Stimulated activated CD8-positive, alpha-beta memory T cell treated with anti-CD3 and anti-CD28 coated beads, Interleukin-4, amount 100 ng/mL, for 4 hours (primary cell): ENCODE results near the gene SCN1A.
"Not testable (repeated sequence)": the region's sequence is repeated elsewhere in the genome, so short reads cannot be mapped to it uniquely, and the experiment has no call there.

Experiments used
- DNase-seq, 2 donors: peaks; one replicate each; pipeline ENCODE4 v3.0.0-alpha.2; 2020; ENCODE audit warnings: low read depth in 2 of 2, low spot score in 1 of 2

SCN1A gene

DNA sequence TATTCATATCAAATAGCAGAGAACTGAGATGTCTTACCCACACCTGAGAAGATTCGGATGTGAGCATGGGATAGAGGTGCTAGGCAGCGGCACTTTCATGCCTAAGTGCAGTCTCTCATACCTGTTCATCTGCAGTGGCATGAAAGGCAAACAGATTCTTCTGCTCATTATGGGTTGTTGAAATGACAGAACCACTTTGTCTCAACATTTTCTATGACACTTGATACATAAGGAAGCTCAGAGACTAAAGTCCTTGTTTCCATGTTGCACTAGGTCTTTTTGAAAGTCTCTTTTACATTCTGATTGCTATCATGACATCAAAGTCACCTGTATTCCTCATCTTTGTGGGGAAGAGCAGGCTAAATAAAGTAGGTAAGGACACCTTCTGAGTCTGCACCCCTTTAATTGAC is 8.0 kb upstream of the SCN1A start:
- DNase-seq = no peak

DNA sequence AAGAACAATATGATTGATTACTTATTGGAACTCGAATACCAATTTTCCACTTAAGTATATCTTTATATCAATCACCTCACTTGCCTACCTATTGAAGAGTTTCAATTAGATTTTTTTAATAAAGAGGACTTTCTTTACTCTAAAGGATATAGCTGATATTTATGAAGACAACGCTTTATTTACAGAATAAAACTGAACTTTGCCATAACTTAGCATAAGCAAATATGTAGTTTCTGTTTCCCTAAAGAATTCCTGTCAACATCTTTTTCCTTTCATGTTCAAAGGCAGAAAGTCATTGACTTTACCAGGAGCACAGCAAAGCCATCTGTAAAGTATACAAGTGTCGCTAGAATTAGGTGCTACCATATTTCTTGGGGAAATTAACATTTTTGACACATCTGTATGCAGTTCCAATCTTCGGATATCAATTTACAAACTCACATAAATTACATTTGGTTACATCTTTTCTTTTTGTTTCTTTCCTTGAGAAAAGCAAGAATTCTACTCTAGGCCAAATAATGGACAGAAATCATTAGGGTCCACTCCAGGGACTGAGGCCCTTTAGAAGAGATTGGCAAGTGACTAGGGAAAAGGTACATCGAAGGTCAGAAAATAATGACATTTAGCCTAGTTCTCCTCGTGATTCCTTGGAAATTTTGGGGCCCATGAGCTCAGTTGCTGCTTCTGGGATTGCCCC is 7.5 kb upstream of the SCN1A start:
- DNase-seq = no peak

DNA sequence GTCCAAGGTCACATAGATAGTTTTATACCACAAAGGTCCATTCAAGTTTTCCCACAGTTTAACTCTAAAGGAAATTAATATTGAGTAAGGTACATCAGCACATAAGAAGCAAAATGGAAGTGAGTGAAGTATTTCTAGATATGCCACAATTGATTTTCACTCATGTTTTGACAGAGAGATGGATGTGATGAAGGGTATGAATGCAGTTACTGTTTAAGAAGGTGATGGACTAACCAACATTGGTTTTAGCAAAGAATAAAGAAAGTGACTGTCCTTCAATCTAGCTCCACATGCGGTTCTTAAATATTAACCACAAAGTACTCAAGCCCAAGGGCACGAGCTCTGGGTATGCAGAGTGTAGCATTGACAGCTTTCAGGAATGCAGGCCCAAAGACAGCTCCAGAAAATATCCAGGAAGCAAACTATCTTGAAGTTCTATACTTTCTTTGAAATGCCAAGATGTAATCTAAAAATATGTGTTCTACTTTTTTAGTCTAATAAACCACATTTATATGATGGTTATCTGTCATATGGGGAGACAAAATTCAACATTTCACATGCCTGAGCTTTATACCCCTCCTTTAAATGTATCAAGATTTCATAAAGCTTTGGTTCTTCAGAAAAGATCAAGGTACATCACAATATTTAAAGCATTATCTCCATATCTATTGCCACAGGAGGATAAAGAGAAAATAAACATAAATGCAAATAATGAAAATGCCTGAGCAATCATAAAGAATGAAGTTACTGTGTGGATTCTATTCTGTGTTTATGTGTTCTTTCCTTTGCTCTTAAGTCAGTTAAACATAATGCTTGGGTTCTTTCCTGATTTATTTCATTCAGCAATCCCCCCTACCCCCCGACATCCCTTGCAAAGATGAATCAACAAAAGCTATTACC is 6.7 kb upstream of the SCN1A start:
- no peak for DNase-seq

DNA sequence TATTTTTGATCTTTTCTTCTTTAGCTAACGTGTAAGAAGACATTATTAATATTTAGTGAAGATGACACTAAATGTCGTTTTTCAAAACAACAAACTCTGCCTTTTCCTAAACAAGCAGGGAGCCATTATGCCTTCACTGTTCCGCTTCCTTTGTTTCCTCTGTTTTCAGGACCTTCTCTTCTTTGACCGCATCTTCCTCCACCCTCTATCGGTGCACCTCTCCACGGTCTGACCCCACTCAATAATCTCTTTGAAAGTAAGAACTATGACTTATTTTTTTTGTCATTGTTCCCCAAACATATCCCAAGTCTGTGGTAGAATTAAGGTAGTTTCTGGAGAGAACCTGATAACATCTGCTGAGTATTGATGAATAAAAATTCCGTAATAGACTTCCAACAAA is 5.8 kb upstream of the SCN1A start:
- no peak for DNase-seq

DNA sequence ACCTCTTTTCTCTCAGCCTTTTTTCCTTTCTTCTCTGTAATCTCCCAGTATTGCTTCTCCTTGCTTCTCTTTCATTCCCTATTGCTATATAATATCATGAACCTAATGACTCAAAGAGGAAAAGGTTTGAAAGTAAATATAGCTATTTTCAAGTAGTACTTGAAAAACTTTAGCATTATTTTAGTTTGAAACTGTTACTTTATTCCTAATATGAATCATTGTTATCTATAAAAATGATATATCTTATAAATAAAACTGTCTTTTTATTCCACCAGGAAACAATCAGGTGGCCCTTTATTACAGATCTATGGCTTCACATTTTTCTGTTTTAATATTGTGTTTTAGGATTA is 311 bp upstream of the SCN1A start:
- no peak for DNase-seq

DNA sequence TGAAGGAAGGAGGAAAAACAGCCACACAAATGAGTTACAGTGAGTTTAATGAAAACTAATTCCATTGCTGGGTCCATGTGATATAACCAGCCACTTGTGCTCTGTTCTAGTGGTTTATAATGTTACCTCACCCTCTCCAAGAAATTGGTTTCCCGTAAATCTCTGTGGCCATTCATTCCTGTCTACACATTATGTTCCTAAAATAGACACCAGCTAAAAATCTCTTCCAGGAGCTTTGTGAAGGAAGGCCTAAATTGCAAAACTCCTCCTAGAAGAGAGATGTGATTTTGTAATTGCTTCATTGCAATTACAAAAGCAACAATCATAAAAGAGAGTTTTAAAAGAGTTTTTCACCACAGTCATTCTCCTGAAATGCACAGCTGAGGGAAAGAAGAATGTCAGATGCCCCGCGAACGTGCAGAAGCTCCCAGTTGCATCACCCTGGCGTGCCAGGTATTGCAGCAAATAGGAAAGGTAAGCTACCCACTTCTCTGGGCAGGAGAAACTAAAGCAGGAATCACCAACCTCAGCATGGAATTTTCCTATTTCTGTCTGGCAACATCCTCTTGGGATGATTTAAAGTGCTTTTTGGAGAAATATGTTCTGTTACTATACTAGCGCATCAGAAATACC is 1.7 kb downstream of the SCN1A start:
- DNase-seq = no peak

DNA sequence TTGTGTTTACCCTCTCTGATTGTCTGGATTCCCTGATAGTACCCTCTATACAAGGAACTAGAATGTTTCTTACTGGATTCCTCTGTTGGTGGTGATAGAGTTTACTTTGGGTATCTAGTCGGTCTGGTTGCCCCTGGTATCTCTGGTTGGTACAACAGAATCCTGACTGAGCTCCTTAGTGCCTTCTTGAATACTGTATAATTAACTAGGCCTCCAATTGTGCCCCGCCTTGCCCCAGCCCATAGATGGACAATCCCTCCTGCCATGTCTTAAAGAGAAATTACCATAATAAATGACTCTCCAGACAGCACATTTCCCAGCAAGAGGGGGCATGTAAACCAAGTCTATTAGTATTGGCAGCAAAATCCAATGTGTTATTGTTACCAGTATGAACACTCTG is 2.3 kb downstream of the SCN1A start:
- no peak for DNase-seq

DNA sequence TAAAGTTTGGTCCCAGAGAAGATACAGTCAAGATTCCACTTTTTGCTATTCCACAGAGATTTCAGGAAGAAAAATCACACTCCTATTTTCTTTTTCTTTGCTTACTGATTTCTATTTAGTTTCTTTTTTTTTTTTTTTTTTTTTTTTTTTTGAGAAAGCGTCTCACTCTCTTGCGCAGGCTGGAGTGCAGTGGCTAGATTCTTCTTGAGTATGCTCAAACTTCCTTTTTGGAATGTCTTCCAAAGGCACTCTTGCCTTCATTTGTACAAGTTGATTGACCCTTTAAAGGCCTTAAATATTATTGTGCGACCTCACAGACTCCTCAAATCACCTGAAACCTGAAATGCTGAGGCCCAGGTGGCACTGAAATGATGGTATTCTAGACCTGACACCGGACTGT is 9.6 kb downstream of the SCN1A start:
- no peak for DNase-seq

DNA sequence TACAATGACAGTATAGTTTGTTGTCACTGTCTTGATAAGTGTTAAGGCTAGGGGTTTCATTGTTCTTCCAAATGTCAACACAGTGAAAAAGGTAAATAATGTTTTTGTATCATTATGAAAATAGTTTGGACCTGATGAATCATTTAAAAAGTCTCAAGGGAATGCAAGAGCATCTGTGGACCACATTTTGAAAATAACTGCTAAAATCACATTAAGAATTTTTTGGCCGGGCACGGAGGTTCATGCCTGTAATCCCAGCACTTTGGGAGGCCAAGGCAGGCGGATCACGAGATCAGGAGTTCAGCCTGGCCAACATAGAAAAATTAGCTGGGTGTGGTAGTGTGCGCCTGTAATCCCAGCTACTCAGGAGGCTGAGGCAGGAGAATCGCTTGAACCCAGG is 10.3 kb downstream of the SCN1A start:
- DNase-seq = no peak

DNA sequence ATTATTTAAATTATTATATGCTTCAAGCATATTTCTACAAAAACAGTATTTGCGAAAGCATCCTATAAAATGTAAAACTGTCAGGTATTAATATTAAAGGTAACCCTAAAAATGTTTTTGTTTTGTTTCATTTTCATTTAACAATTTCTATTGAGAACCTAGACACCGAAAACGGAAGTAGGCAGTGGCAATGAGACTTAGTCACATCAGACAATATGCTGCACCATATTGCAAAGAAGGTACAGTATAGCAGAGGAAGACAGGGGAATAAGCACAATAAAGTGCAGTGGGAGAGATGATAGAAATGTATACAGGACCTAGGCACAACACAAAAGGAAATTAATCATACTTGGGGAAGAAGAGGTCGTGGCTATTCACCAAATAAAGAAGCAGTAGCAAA is 12.2 kb downstream of the SCN1A start:
- DNase-seq = no peak

DNA sequence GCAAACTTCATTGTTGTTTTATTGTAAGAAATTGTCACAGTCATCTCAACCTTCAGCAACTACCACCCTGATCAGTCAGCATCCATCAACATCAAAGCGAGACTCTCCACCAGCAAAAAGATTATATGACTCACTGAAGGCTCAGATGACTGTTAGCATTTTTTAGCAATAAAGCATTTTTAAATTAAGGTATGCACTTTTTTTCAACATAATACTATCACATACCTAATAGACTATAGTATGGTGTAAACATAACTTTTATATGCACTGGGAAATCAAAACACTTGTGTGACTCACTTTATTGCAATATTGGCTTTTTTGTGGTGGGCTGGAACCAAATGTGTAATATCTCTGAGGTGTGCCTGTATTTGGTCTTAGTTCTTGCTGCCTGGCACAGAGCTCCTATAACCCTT is 15.6 kb downstream of the SCN1A start:
- DNase-seq = no peak

DNA sequence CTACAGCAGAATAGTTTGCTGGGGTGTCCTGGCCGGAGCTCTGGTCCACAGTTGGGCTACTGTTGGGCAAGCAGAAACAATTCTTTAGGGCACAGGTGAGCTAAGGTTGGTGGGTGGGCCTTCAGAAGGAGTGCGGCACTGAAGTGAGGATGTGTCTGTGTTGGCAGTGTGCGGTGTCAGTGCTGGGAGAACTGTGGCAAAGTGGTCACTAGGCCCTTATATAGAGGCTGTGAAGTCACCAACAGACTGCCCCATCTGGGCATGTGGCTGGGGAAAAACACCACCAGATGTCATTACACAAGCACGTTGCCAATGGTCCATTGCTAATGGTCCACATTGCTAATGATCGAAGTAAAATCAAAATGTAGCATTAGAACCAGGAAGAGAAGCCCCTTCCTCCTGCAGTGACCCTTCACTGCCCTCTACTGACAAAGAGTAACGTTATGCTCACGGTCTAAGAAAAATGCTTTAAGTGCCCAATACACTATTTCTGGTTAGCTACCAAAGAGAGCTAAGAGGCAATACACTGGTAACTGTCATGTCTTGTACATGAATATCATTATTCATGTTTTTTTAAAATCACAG is 21.3 kb downstream of the SCN1A start:
- no peak for DNase-seq

DNA sequence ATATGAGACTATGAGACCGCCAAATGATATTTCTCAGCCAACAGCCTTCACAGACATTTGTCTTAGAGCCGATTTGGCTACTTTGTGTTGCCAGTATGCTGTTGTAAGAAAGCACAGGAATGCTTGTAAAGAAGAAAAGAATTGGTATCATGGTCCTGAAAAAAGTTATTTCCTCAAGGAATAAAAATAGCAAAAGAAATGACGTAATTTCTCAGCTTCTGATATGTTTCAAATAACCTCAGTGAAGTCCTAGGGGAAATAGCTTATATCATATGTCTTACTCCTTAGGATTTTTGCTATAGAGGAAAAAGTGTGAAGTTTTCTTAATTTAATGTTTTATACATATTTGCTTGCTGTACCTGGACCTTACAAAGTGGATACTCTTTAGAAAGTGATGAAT is 23.0 kb downstream of the SCN1A start:
- DNase-seq = no peak

DNA sequence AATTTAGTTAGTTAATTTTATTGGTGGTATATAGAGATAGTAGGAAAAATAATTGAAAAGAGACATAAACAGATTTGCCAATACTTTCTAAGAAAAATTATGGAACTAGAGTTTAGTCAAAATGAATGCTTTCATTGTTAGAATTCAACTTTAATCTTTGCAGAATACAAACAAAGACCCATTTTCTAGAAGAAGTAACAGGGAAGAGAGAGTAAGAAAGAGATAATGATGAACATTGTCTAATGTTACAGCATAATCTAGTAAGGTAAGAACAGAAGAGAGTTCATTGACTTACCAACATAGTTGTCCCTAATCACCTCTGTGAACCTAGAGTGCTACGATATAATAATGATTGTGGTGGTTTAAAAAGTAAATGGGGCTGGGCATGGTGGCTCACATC is 23.7 kb downstream of the SCN1A start:
- no peak for DNase-seq

DNA sequence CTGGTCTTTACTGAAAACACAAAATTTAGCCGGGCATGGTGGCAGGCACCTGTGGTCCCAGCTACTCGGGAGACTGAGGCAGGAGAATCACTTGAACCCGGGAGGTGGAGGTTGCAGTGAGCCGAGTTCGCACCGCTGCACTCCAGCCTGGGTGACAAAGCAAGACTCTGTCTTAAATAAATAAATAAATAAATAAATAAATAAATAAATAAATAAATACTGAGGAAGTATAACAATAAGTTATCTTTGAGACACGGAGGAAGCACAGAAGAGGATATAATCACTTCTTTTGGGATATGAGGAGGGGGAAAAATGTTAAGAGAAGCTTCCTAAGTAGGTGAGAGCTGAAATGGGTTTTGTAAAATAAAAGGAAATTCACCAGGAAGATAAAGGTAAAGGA is 24.5 kb downstream of the SCN1A start:
- not testable (repeated sequence) for DNase-seq

DNA sequence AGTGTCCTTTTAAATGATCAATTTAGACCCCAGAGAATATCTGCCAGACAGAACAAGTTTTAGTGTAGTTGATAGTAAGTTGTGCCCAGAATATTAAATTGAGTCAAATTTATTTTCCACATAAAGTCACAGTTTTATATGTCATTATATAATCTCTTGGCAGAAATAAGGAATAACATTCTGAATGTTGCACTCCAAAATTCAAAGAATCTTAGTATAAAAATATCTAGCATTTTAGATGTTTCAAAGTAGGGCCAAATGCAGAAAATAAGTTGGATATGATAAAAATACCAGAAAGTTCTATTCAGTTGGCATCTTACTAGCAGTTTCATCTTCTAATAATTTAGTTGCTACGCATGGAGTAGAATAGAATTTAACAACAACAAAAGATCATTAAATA is 33.5 kb downstream of the SCN1A start:
- DNase-seq = no peak

DNA sequence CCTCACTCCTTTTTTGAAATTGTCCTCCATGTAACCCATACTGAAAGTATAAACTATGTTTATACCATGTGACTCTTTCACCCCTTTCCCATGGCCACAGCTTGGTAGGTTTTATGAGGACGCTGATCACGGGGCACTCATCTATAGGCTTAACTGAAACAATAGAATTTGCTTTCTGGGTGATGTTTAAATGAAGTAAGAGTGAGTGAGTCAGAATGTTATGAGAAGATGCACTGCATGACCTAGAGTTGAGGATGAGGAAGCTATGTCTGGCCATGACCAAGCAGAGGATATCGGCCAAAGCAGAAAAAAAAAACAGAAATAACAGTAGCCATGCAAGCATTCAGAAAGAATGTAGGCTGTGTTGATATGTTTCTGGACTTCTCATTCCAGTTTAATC is 34.9 kb downstream of the SCN1A start:
- no peak for DNase-seq

DNA sequence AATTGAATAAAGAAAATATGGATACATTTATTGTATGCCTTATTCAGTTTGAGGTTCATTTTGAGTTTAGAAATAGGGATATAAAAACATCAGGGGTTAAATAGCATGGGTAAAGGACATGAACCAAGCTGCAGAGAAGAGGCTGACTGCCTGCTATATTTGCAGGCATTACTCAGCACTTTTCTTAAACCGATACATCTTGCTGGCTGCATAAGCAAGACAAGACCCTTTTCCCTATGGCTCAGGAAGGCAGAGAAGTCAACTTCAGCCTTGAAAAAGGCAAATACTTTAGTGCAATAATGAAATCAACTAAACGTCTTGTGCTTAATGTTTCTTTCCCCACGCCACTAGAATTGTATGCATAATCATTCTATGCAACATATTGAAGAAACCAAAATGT is 36.4 kb downstream of the SCN1A start:
- DNase-seq = no peak

DNA sequence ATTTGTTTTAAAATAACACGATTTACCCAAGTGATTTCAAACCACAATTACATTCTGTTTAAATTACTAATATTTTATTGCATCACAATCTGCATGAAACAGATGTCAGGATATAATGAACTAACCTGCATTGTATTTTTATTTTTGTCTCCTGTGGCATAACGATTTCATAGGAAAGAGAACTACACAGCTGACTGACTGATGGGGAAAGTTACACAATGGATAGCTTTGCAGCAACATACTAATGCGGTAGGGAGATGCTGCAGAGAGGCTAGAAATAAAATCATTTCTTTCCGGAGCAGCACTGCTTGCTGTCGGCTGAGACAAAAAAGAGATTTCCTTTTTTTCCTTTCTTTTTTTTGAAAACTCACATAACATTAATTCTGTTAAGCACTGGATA is 36.9 kb downstream of the SCN1A start:
- no peak for DNase-seq

DNA sequence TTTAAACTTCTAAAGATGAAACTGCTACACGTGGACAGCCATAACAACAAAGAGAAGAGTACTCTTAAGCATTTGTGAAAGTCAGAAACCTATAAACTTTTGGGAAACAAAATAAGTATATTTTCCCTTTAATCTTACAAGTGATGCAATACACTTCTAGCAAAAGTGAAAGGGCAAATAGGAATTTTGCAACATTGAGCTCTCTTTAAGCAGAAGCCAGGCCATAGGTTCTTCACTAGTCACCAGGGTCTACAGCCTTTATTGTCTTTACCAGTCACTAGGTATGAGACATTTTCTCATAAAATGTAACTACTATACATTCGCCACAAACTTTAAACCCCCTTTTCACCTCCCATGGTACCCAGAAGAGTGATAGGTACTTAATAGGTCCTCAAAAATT is 37.5 kb downstream of the SCN1A start:
- DNase-seq = no peak

DNA sequence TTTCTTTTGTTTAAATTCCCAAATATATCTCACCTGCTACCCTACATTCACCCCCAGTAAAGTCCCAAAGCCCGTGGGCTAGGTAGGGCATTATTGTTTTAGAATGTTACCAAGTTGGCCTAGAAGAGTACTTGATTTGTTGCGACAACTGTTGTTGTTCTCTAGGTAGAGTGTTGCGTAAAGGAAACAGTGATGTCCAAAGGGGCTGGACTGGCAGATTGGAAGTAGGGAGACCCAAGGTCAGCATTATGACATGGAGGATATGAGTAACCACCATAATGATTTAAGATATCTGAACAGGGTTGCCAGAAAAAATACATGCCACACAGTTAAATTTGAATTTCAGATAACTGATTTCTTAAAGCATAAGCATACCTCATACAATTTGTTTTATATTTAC is 39.2 kb downstream of the SCN1A start:
- DNase-seq = no peak

DNA sequence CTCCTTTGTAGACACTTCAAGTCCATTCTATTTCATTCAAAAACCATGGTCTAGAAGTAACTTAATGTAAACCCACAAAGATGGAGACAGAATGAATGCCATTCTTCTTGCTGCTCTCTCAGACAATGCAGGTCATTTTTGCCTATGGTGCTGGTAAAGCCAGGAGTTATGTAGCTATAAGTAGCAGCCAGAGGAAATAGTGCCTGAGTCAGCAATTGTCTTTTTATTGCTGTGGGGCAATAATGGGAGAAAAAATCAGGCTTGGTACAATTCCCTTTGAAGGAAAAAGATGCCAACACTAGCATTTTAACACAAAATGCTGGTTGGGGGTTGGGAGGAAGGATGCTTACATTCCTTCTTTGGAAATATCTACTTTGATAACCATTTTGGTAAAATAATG is 43.5 kb downstream of the SCN1A start:
- DNase-seq = no peak
